ENCODE data around the gene ATRAID. TPM values are rescaled to one million over a fixed set of nuclear protein-coding genes. Genes with fewer than 3 reads are reported as not detected.

ATRAID gene
- total and polyA plus RNA-seq, 2 donors (not counting 3 experiments of a cell fraction or from before 2014, with no cell fraction given) = 84.3 to 283 TPM

- H3K4me1 ChIP-seq (ENCODE audit: control insufficient read depth, extremely low read depth, insufficient read depth, low read length) = peaks cover 11% of the 10 kb centered on the region
- ChIA-PET CTCF (interaction anchor here (0.6 to 1.1 kb wide), 4 partner anchors 35 to 58 kb away, joined by 3 to 4 read pairs (median 4); partner anchors contain the start of gene TRIM54), POLR2A (no interaction called here)
- no peaks in the 10 kb centered on the region for H4K20me1 ChIP-seq (replicated peaks; ENCODE audit: control insufficient read depth, extremely low read depth, insufficient read depth, low read length)
- no peak overlapping the region for H2AFZ ChIP-seq (ENCODE audit: low read depth, low read length)
- no peaks in the 10 kb centered on the region for H3K27me3 ChIP-seq (ENCODE audit: control insufficient read depth in 2 of 2, insufficient read depth in 2 of 2, low read length in 2 of 2)
- dilution Hi-C loops (cut with MboI; ENCODE audit: extremely low pct_ligation_motif_present, low sequenced_read_pairs) (no loop called here), intact Hi-C loops (cut with micrococcal nuclease) (loop anchor here (5.0 kb wide), 1 partner anchor 127 kb away; the partner anchor contains the start of genes EIF2B4 and SNX17)
- no peak overlapping the region for H3K27ac ChIP-seq (ENCODE audit: insufficient read depth, low read depth, low read length)
- BruUV-seq (replicated peaks) = no TSS peak
- peaks cover 23 to 43% of the 10 kb centered on the region in 2 experiments for H3K36me3 ChIP-seq (ENCODE audit: control insufficient read depth in 2 of 2, extremely low read depth in 1 of 2, insufficient read depth in 2 of 2, low read length in 2 of 2)
- no peak overlapping the region for H3K9ac ChIP-seq (replicated peaks; ENCODE audit: extremely low read depth, insufficient read depth, low read length)
- no peaks in the 10 kb centered on the region for H3K79me2 ChIP-seq (ENCODE audit: control insufficient read depth, insufficient read depth, low read length)
- no peaks in the 10 kb centered on the region for H3K9me3 ChIP-seq (replicated peaks; ENCODE audit: control insufficient read depth, insufficient read depth, low read length)
- H3K4me3 ChIP-seq (replicated peaks in 1 of 3; ENCODE audit: insufficient read depth in 1 of 3, low read depth in 1 of 3, low read length in 3 of 3) = no peak overlapping the region
- no peak overlapping the region for H3K4me2 ChIP-seq (ENCODE audit: insufficient read depth, low read length)
- no peaks in the 10 kb centered on the region for H3K9me1 ChIP-seq (replicated peaks; ENCODE audit: control insufficient read depth, extremely low read depth, insufficient read depth, low read length)
- DNase-seq (ENCODE audit: low read depth, low spot score) (no peak), FAIRE-seq (peak; percentile 31)
- TF ChIP-seq MYC (IDR thresholded peaks at IDR 0.05; ENCODE audit: low read depth, low read length) = no peak
- TF ChIP-seq JUN (IDR thresholded peaks at IDR 0.05; ENCODE audit: borderline replicate concordance, insufficient read depth, insufficient read length, low read depth) = no peak
- TF ChIP-seq POLR2A (IDR thresholded peaks at IDR 0.05; ENCODE audit: low read depth, low read length) = no peak
- no peak for TF ChIP-seq EZH2 (IDR thresholded peaks at IDR 0.05; ENCODE audit: borderline replicate concordance, low read depth, low read length, severe bottlenecking)
- no peak for TF ChIP-seq MAX (IDR thresholded peaks at IDR 0.05; ENCODE audit: insufficient read depth, insufficient read length)
- TF ChIP-seq POLR2AphosphoS5 (IDR thresholded peaks at IDR 0.05; ENCODE audit: insufficient read depth, low read depth, low read length) = no peak
- TF ChIP-seq, protein P1, sequence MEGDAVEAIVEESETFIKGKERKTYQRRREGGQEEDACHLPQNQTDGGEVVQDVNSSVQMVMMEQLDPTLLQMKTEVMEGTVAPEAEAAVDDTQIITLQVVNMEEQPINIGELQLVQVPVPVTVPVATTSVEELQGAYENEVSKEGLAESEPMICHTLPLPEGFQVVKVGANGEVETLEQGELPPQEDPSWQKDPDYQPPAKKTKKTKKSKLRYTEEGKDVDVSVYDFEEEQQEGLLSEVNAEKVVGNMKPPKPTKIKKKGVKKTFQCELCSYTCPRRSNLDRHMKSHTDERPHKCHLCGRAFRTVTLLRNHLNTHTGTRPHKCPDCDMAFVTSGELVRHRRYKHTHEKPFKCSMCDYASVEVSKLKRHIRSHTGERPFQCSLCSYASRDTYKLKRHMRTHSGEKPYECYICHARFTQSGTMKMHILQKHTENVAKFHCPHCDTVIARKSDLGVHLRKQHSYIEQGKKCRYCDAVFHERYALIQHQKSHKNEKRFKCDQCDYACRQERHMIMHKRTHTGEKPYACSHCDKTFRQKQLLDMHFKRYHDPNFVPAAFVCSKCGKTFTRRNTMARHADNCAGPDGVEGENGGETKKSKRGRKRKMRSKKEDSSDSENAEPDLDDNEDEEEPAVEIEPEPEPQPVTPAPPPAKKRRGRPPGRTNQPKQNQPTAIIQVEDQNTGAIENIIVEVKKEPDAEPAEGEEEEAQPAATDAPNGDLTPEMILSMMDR (IDR thresholded peaks at IDR 0.05; ENCODE audit: extremely low read depth in 1 of 2, insufficient read depth in 1 of 2, low read depth in 1 of 2, low read length in 2 of 2) = no peak
- TF ChIP-seq GATA2 (IDR thresholded peaks at IDR 0.05; ENCODE audit: insufficient read depth, insufficient read length, low read depth, low read length) = no peak
- TF ChIP-seq FOS (IDR thresholded peaks at IDR 0.05; ENCODE audit: borderline replicate concordance, insufficient read depth, low read length) = no peak
These were observed 33.3 kb downstream of the ATRAID start for GRCh38 chr2:27245116-27245515.

Measured in endothelial cell of umbilical vein (primary cell).